A549 (cell line): ENCODE results near the gene CSTPP1. TPM values are rescaled to one million over a fixed set of nuclear protein-coding genes. Genes with fewer than 3 reads are reported as not detected.
A peak's percentile ranks its signal among the peaks of the same experiment; 100 is the strongest.

Source experiments
- ATAC-seq, 2 experiments: fragments of 200-7000 bp in 1 of 2; fragments of >200 bp in 1 of 2; cut with Nextera tagmentation in 1 of 2; cut with Tn5 transposase in 1 of 2; 3 replicates each; pipeline versions ENCODE4 v1.8.0 to v1.9.1; 2018 to 2020; ENCODE audit warnings: mild to moderate bottlenecking in 1 of 2, moderate library complexity in 1 of 2
- CTCF ChIA-PET: fragments of 300-600 bp; sonication (Branson Sonifier 250); formaldehyde crosslinking; extraction: SDS; loops from one replicate; lab custom pipeline; 2021; ENCODE audit warnings: antibody characterized with exemption, inconsistent platforms; lab: Yijun Ruan, JAX
- POLR2A ChIA-PET: fragments of 350-600 bp; formaldehyde crosslinking; extraction: SDS; loops from one replicate; lab custom pipeline; 2021; ENCODE audit warnings: antibody characterized with exemption, inconsistent platforms; lab: Yijun Ruan, JAX
- DNase-seq, 2 experiments: peaks; one replicate each; pipeline versions ENCODE4 v3.0.0 to v3.0.0-alpha.2; 2011 to 2016; ENCODE audit warnings: low read depth in 1 of 2, low spot score in 1 of 2
- FAIRE-seq: peaks from 2 replicates; lab custom pipeline; 2011; peaks lifted over from hg19 to GRCh38; lab: Jason Lieb, UNC
- H3K27ac ChIP-seq, 2 experiments: fragments of >200 bp; sonication (Bioruptor Twin); formaldehyde crosslinking; 3 replicates each; pipeline ENCODE4 v1.5.1; 2016 to 2017
- H3K4me1 ChIP-seq: fragments of >200 bp; sonication (Bioruptor Twin); formaldehyde crosslinking; 3 replicates; pipeline ENCODE4 v1.6.1; 2016
- H3K4me2 ChIP-seq: fragments of >200 bp; sonication (Bioruptor Twin); formaldehyde crosslinking; 3 replicates; pipeline ENCODE4 v1.6.1; 2016
- H3K4me3 ChIP-seq: fragments of >200 bp; sonication (Bioruptor Twin); formaldehyde crosslinking; 3 replicates; pipeline ENCODE4 v1.5.1; 2016
- H3K9me3 ChIP-seq: fragments of >200 bp; sonication (Bioruptor Twin); formaldehyde crosslinking; 3 replicates; pipeline ENCODE4 v1.6.1; 2016
- BHLHE40 ChIP-seq: IDR thresholded peaks from 2 replicates; pipeline ENCODE4 v1.6.1; 2012; ENCODE audit warnings: low read depth, low read length, inconsistent platforms
- CEBPB ChIP-seq, 2 experiments: fragments of >200 bp in 1 of 2; sonication (Bioruptor Twin) in 1 of 2; formaldehyde crosslinking in 1 of 2; IDR thresholded peaks; 2 replicates each; pipeline ENCODE4 v1.6.1; 2012 to 2016
- CHD4 ChIP-seq: fragments of 200-600 bp; sonication (generic); IDR thresholded peaks from 2 replicates; pipeline ENCODE4 v1.6.1; 2016; ENCODE audit warnings: antibody characterized with exemption, mild to moderate bottlenecking, borderline replicate concordance
- ESRRA ChIP-seq: fragments of 150-350 bp; IDR thresholded peaks from 2 replicates; pipeline ENCODE4 v1.6.1; 2014; ENCODE audit warnings: mild to moderate bottlenecking, low read length, borderline replicate concordance
- HOXB5 ChIP-seq: fragments of 250-450 bp; sonication (Bioruptor Pico); IDR thresholded peaks from 2 replicates; pipeline ENCODE4 v1.5.0; 2020; ENCODE audit warnings: mild to moderate bottlenecking, moderate library complexity
- JUN ChIP-seq, 2 experiments: fragments of >200 bp; sonication (Bioruptor Twin); formaldehyde crosslinking; IDR thresholded peaks; 2 replicates in 1 of 2; 3 replicates in 1 of 2; pipeline ENCODE4 v1.6.1; 2016 to 2017
- KDM5A ChIP-seq: fragments of 200-600 bp; sonication (generic); IDR thresholded peaks from 2 replicates; pipeline ENCODE4 v1.6.1; 2016; ENCODE audit warnings: antibody characterized with exemption, mild to moderate bottlenecking
- MAZ ChIP-seq: fragments of 150-350 bp; IDR thresholded peaks from 2 replicates; pipeline ENCODE4 v1.6.1; 2014; ENCODE audit warnings: antibody characterized with exemption, low read depth, low read length, borderline replicate concordance
- MYC ChIP-seq: IDR thresholded peaks from 2 replicates; pipeline ENCODE4 v1.6.1; 2012; ENCODE audit warnings: mild to moderate bottlenecking, inconsistent platforms, low read length, improper control_type of control experiment, borderline replicate concordance
- PHF8 ChIP-seq: fragments of 200-600 bp; sonication (generic); IDR thresholded peaks from 2 replicates; pipeline ENCODE4 v1.6.1; 2016; ENCODE audit warnings: low read depth, mild to moderate bottlenecking, antibody characterized with exemption, moderate library complexity, borderline replicate concordance
- POLR2AphosphoS2 ChIP-seq: conservative IDR thresholded peaks from 2 replicates; pipeline ENCODE4 v1.6.1; 2012; ENCODE audit warnings: low read length, improper control_type of control experiment, inconsistent platforms
- RAD21 ChIP-seq, 2 experiments: fragments of >200 bp in 1 of 2; sonication (Bioruptor Twin) in 1 of 2; formaldehyde crosslinking in 1 of 2; IDR thresholded peaks in 1 of 2; conservative IDR thresholded peaks in 1 of 2; 2 replicates in 1 of 2; 3 replicates in 1 of 2; pipeline ENCODE4 v1.6.1; 2012 to 2018; ENCODE audit warnings: inconsistent platforms in 1 of 2
- RARB ChIP-seq: fragments of 250-450 bp; sonication (Bioruptor Pico); IDR thresholded peaks from 2 replicates; pipeline ENCODE4 v1.8.0; 2021; ENCODE audit warnings: mild to moderate bottlenecking, moderate library complexity
- RNF2 ChIP-seq: fragments of 200-600 bp; sonication (generic); IDR thresholded peaks from 2 replicates; pipeline ENCODE4 v1.6.1; 2016; ENCODE audit warnings: low read depth, mild to moderate bottlenecking, antibody characterized with exemption, moderate library complexity, borderline replicate concordance
- SMC3 ChIP-seq: fragments of >200 bp; sonication (Bioruptor Twin); formaldehyde crosslinking; IDR thresholded peaks from 3 replicates; pipeline ENCODE4 v1.6.1; 2018; ENCODE audit warnings: inconsistent platforms
- ZFP36 ChIP-seq: fragments of 450-650 bp; IDR thresholded peaks from 2 replicates; pipeline ENCODE4 v1.6.1; 2014; ENCODE audit warnings: borderline replicate concordance; ENCODE audit not compliant: partially characterized antibody
- WGBS: methylation state at CpG from one replicate; pipeline ENCODE4 v1.1.6; 2017; ENCODE audit errors: missing lambda C conversion rate; 5-methylcytosine and 5-hydroxymethylcytosine counted together
- polyA plus RNA-seq, 4 experiments: library from polyadenylated mRNA; depleted of rRNA in 3 of 4; stranded (reverse); fragments of >200 nt; fragmentation: RNase III in 1 of 4; extraction: RNeasy Plus Mini Kit Qiagen cat#74134 plus additional on column Dnase treatment in 1 of 4; gene quantifications; 2 replicates in 3 of 4; 3 replicates in 1 of 4; pipeline ENCODE4 v1.2.3, GENCODE V29; 2011 to 2017
- TF ChIP-seq, protein P1 (sequence below): fragments of >200 bp; sonication (Bioruptor Twin); formaldehyde crosslinking; IDR thresholded peaks from 3 replicates; pipeline ENCODE4 v1.5.1; 2016
- TF ChIP-seq, protein P2 (sequence below): fragments of 250-450 bp; sonication (Bioruptor Pico); IDR thresholded peaks from 2 replicates; pipeline ENCODE4 v1.5.0; 2021; ENCODE audit warnings: mild to moderate bottlenecking, moderate library complexity, borderline replicate concordance
- TF ChIP-seq, protein P3 (sequence below): fragments of 250-450 bp; sonication (Bioruptor Pico); IDR thresholded peaks from 2 replicates; pipeline ENCODE4 v1.5.0; 2020; ENCODE audit warnings: low read depth, mild to moderate bottlenecking, moderate library complexity
- TF ChIP-seq, protein P4 (sequence below): fragments of 450-650 bp; IDR thresholded peaks from 2 replicates; pipeline ENCODE4 v1.6.1; 2014; ENCODE audit warnings: antibody characterized with exemption

Gene CSTPP1
- polyA plus RNA-seq, 2 of the 4 experiments (the other 2 are of a cell fraction) = 31.5 to 34.5 TPM

DNA sequence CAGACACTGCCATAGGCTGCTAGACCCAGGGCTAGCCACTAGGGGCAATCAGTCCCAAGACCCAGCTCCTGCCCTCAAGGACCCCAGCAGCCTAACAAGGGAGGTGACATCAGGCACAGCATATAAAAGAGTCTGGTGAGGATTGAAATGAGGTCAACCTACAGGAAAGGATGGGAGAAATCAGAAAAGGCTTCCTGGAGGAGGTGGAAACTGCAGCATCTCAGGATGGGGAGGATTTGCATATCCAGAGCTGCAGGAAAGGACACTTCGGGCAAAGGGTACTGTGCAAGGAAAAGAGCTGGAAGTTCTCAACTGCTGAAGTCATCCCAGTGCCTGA is 243.1 kb downstream of the CSTPP1 start:
- no peak for FAIRE-seq
- Histone ChIP-seq H3K4me2 (no peak overlapping the region), H3K4me3 (no peak overlapping the region), H3K9me3 (no peaks in the 10 kb centered on the region), H3K4me1 (peaks cover 19% of the 10 kb centered on the region), H3K27ac (no peak overlapping the region)
- peak; percentile 46 to 54; a peak in 5 of 6 replicates for ATAC-seq
- TF ChIP-seq SMC3 (0 out of 3 replicates have a peak, but pooled peaks have one; percentile 29), CEBPB (IDR thresholded peaks at IDR 0.05) (no peak), POLR2AphosphoS2 (no peak), MAZ (no peak), RAD21 (conservative IDR thresholded peaks at IDR 0.05 in 1 of 2, IDR thresholded peaks at IDR 0.05 in 1 of 2) (peak; percentile 53 to 71), ZFP36 (peak; percentile 83)
- TF ChIP-seq, protein P1, sequence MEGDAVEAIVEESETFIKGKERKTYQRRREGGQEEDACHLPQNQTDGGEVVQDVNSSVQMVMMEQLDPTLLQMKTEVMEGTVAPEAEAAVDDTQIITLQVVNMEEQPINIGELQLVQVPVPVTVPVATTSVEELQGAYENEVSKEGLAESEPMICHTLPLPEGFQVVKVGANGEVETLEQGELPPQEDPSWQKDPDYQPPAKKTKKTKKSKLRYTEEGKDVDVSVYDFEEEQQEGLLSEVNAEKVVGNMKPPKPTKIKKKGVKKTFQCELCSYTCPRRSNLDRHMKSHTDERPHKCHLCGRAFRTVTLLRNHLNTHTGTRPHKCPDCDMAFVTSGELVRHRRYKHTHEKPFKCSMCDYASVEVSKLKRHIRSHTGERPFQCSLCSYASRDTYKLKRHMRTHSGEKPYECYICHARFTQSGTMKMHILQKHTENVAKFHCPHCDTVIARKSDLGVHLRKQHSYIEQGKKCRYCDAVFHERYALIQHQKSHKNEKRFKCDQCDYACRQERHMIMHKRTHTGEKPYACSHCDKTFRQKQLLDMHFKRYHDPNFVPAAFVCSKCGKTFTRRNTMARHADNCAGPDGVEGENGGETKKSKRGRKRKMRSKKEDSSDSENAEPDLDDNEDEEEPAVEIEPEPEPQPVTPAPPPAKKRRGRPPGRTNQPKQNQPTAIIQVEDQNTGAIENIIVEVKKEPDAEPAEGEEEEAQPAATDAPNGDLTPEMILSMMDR = peak; percentile 47
- ChIA-PET CTCF (interaction anchor here (0.6 to 10.8 kb wide), 21 partner anchors 8 to 475 kb away, joined by 3 to 173 read pairs (median 7); partner anchors contain the start of genes ACP2, DDB2, MADD and NR1H3), POLR2A (interaction anchor here (0.5 to 1.3 kb wide), 5 partner anchors 35 to 175 kb away, joined by 3 to 23 read pairs (median 4); partner anchors contain the start of genes ACP2 and DDB2)
- DNase-seq = peak; percentile 70 to 78
- 96% methylated on average over 1 of the region's 1 CpG for WGBS

DNA sequence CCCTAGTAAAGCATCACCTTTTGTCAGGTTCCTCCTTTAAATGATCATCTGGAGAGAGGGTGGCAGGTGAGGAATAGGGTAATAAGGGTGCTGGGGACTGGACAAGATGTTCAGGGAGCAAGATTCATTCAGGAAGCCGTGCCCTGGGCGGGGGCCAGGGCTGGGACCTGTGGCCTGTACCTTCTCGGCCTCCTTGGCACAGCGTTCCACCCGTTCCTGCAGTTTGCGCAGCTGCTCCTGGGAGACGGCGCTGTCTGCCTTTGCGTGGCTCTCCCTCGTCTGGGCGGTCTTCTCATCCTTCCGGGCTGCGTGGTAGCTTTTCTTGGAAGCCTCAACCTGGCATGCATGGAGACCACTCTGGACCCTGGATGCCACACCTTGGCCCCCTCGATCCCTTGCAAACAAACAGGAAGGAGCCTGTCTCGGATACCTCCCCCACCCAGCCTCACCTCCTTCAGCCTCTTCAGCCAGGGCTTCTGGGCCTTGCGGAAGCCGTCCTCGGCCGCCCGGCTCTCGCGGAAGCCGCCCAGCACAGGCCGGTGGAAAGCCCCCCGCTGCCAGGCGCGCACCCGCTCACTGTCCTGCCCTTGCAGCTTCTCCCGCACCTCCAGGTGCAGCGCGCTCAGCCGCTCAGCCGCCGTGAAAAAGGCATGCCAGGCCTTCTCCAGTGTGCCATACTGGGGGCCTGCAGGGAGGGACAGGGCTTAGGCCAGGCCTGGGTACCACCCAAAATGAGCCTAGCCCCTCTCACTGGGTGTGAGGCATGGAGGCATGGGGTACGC is 243.6 kb downstream of the CSTPP1 start:
- ChIA-PET POLR2A (interaction anchor here (1.0 to 1.3 kb wide), 4 partner anchors 34 to 175 kb away, joined by 4 to 23 read pairs (median 4); partner anchors contain the start of genes ACP2 and DDB2), CTCF (interaction anchor here (0.8 to 10.8 kb wide), 20 partner anchors 8 to 475 kb away, joined by 3 to 173 read pairs (median 8); partner anchors contain the start of genes ACP2, DDB2, MADD and NR1H3)
- no peak overlapping the region for H3K4me3 ChIP-seq
- H3K9me3 ChIP-seq = no peaks in the 10 kb centered on the region
- DNase-seq = no peak
- peaks cover 24% of the 10 kb centered on the region for H3K4me1 ChIP-seq
- 96% methylated on average over 33 of the region's 35 CpGs for WGBS
- H3K4me2 ChIP-seq = no peak overlapping the region
- no peak for ATAC-seq
- FAIRE-seq = no peak
- no peak overlapping the region for H3K27ac ChIP-seq
- TF ChIP-seq, protein P2, sequence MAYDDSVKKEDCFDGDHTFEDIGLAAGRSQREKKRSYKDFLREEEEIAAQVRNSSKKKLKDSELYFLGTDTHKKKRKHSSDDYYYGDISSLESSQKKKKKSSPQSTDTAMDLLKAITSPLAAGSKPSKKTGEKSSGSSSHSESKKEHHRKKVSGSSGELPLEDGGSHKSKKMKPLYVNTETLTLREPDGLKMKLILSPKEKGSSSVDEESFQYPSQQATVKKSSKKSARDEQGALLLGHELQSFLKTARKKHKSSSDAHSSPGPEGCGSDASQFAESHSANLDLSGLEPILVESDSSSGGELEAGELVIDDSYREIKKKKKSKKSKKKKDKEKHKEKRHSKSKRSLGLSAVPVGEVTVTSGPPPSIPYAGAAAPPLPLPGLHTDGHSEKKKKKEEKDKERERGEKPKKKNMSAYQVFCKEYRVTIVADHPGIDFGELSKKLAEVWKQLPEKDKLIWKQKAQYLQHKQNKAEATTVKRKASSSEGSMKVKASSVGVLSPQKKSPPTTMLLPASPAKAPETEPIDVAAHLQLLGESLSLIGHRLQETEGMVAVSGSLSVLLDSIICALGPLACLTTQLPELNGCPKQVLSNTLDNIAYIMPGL = no peak
- TF ChIP-seq KDM5A = no peak

DNA sequence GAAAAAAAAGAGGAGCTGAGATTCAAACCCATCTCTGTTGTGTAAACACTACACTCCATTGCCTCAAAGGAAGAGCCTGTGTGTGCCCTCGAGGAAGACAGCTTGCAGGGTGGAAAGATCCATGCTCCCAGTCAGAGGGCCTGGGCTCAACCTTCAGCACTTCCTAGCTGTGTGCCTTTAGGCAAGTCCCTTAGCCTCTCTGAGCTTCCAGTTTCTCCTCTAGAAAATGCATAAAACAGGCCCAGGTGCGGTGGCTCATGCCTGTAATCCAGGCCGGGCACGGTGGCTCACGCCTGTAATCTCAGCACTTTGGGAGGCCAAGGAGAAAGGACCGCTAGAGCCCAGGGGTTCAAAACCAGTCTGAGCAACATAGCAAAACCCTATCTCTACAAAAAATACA is 244.7 kb downstream of the CSTPP1 start:
- POLR2A ChIA-PET = interaction anchor here (2.1 kb wide), 1 partner anchor 33 kb away, joined by 7 read pairs; the partner anchor contains the start of gene DDB2
- WGBS = 90% methylated on average over 6 of the region's 6 CpGs
- DNase-seq = no peak
- Histone ChIP-seq H3K9me3 (no peaks in the 10 kb centered on the region), H3K27ac (no peak overlapping the region), H3K4me1 (peaks cover 19% of the 10 kb centered on the region), H3K4me2 (no peak overlapping the region), H3K4me3 (no peak overlapping the region)
- no peak for ATAC-seq
- FAIRE-seq = no peak
- CTCF ChIA-PET = interaction anchor here (1.2 to 10.8 kb wide), 11 partner anchors 7 to 178 kb away, joined by 3 to 173 read pairs (median 7); partner anchors contain the start of genes ACP2, NR1H3 and PACSIN3
- TF ChIP-seq, protein P3, sequence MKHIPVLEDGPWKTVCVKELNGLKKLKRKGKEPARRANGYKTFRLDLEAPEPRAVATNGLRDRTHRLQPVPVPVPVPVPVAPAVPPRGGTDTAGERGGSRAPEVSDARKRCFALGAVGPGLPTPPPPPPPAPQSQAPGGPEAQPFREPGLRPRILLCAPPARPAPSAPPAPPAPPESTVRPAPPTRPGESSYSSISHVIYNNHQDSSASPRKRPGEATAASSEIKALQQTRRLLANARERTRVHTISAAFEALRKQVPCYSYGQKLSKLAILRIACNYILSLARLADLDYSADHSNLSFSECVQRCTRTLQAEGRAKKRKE (CRISPR knock-in tag) = no peak
- TF ChIP-seq MAZ (no peak), ZFP36 (no peak), JUN (IDR thresholded peaks at IDR 0.05) (no peak), BHLHE40 (no peak), MYC (no peak), PHF8 (no peak), ESRRA (no peak), RNF2 (no peak), HOXB5 (no peak), CHD4 (no peak), RARB (CRISPR knock-in tag) (no peak)
- TF ChIP-seq, protein P4, sequence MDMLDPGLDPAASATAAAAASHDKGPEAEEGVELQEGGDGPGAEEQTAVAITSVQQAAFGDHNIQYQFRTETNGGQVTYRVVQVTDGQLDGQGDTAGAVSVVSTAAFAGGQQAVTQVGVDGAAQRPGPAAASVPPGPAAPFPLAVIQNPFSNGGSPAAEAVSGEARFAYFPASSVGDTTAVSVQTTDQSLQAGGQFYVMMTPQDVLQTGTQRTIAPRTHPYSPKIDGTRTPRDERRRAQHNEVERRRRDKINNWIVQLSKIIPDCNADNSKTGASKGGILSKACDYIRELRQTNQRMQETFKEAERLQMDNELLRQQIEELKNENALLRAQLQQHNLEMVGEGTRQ = no peak
- TF ChIP-seq, protein P1 = no peak
